ENCODE results near the gene HDAC4. TPM values are rescaled to one million over a fixed set of nuclear protein-coding genes. Genes with fewer than 3 reads are reported as not detected.

The HDAC4 gene
- total RNA-seq, 1 experiment from 2014 or later, result 11.3 TPM

- H3K36me3 ChIP-seq, result no peaks in the 10 kb centered on the region
- H3K27ac ChIP-seq, result no peak overlapping the region
- no peaks in the 10 kb centered on the region for H3K27me3 ChIP-seq
- H3K4me3 ChIP-seq, result no peak overlapping the region
- DNase-seq, result no peak
- no peaks in the 10 kb centered on the region for H3K9me3 ChIP-seq (replicated peaks)
- no peaks in the 10 kb centered on the region for H3K4me1 ChIP-seq
These were observed 302.4 kb downstream of the HDAC4 start for GRCh38 chr2:239098288-239098970.

- Histone ChIP-seq H3K27ac (no peak overlapping the region), H3K36me3 (no peaks in the 10 kb centered on the region), H3K9me3 (replicated peaks) (no peaks in the 10 kb centered on the region), H3K27me3 (no peaks in the 10 kb centered on the region), H3K4me3 (no peak overlapping the region), H3K4me1 (no peaks in the 10 kb centered on the region)
- DNase-seq, result no peak
These were observed 303.5 kb downstream of the HDAC4 start for GRCh38 chr2:239097428-239097696.

GRCh38 chr2:239096676-239097427 lies 304.0 kb downstream of the HDAC4 start:
- DNase-seq, result no peak
- no peaks in the 10 kb centered on the region for H3K36me3 ChIP-seq
- no peaks in the 10 kb centered on the region for H3K9me3 ChIP-seq (replicated peaks)
- no peaks in the 10 kb centered on the region for H3K27me3 ChIP-seq
- H3K27ac ChIP-seq, result no peak overlapping the region
- H3K4me1 ChIP-seq, result no peaks in the 10 kb centered on the region
- no peak overlapping the region for H3K4me3 ChIP-seq

GRCh38 chr2:239095460-239096081 lies 305.2 kb downstream of the HDAC4 start:
- Histone ChIP-seq H3K4me1 (no peaks in the 10 kb centered on the region), H3K4me3 (no peak overlapping the region), H3K27me3 (no peaks in the 10 kb centered on the region), H3K27ac (no peak overlapping the region), H3K36me3 (no peaks in the 10 kb centered on the region), H3K9me3 (replicated peaks) (no peaks in the 10 kb centered on the region)
- DNase-seq, result no peak

GRCh38 chr2:239094867-239095266 lies 306.0 kb downstream of the HDAC4 start:
- Histone ChIP-seq H3K9me3 (replicated peaks) (no peaks in the 10 kb centered on the region), H3K4me1 (no peaks in the 10 kb centered on the region), H3K27ac (no peak overlapping the region), H3K36me3 (no peaks in the 10 kb centered on the region), H3K4me3 (no peak overlapping the region), H3K27me3 (no peaks in the 10 kb centered on the region)
- DNase-seq, result no peak

- Histone ChIP-seq H3K27ac (no peak overlapping the region), H3K4me3 (no peak overlapping the region), H3K27me3 (no peaks in the 10 kb centered on the region), H3K4me1 (no peaks in the 10 kb centered on the region), H3K36me3 (no peaks in the 10 kb centered on the region), H3K9me3 (replicated peaks) (no peaks in the 10 kb centered on the region)
- DNase-seq, result no peak
These were observed 306.9 kb downstream of the HDAC4 start for GRCh38 chr2:239093952-239094351.

GRCh38 chr2:239093542-239093941 lies 307.3 kb downstream of the HDAC4 start:
- Histone ChIP-seq H3K27ac (no peak overlapping the region), H3K9me3 (replicated peaks) (no peaks in the 10 kb centered on the region), H3K27me3 (no peaks in the 10 kb centered on the region), H3K4me3 (no peak overlapping the region), H3K36me3 (no peaks in the 10 kb centered on the region), H3K4me1 (no peaks in the 10 kb centered on the region)
- DNase-seq, result no peak

- Histone ChIP-seq H3K27me3 (no peaks in the 10 kb centered on the region), H3K27ac (no peak overlapping the region), H3K4me1 (no peaks in the 10 kb centered on the region), H3K9me3 (replicated peaks) (no peaks in the 10 kb centered on the region), H3K36me3 (no peaks in the 10 kb centered on the region), H3K4me3 (no peak overlapping the region)
- no peak for DNase-seq
These were observed 308.1 kb downstream of the HDAC4 start for GRCh38 chr2:239092571-239093294.

- H3K27ac ChIP-seq, result no peak overlapping the region
- no peaks in the 10 kb centered on the region for H3K36me3 ChIP-seq
- no peak for DNase-seq
- H3K9me3 ChIP-seq (replicated peaks), result no peaks in the 10 kb centered on the region
- no peaks in the 10 kb centered on the region for H3K27me3 ChIP-seq
- H3K4me3 ChIP-seq, result no peak overlapping the region
- no peaks in the 10 kb centered on the region for H3K4me1 ChIP-seq
These were observed 310.9 kb downstream of the HDAC4 start for GRCh38 chr2:239089884-239090283.

- no peaks in the 10 kb centered on the region for H3K9me3 ChIP-seq (replicated peaks)
- H3K36me3 ChIP-seq, result no peaks in the 10 kb centered on the region
- H3K4me1 ChIP-seq, result no peaks in the 10 kb centered on the region
- no peak overlapping the region for H3K27ac ChIP-seq
- H3K27me3 ChIP-seq, result no peaks in the 10 kb centered on the region
- no peak overlapping the region for H3K4me3 ChIP-seq
- no peak for DNase-seq
These were observed 313.6 kb downstream of the HDAC4 start for GRCh38 chr2:239087046-239087710.

- DNase-seq, result no peak
- H3K4me3 ChIP-seq, result no peak overlapping the region
- H3K4me1 ChIP-seq, result no peaks in the 10 kb centered on the region
- H3K27ac ChIP-seq, result no peak overlapping the region
- H3K9me3 ChIP-seq (replicated peaks), result no peaks in the 10 kb centered on the region
- H3K27me3 ChIP-seq, result no peaks in the 10 kb centered on the region
- no peaks in the 10 kb centered on the region for H3K36me3 ChIP-seq
These were observed 314.3 kb downstream of the HDAC4 start for GRCh38 chr2:239086325-239087020.

- Histone ChIP-seq H3K4me1 (no peaks in the 10 kb centered on the region), H3K4me3 (no peak overlapping the region), H3K9me3 (replicated peaks) (no peaks in the 10 kb centered on the region), H3K36me3 (no peaks in the 10 kb centered on the region), H3K27me3 (no peaks in the 10 kb centered on the region), H3K27ac (no peak overlapping the region)
- no peak for DNase-seq
These were observed 315.4 kb downstream of the HDAC4 start for GRCh38 chr2:239085201-239085992.

- Histone ChIP-seq H3K27me3 (no peaks in the 10 kb centered on the region), H3K27ac (no peak overlapping the region), H3K4me1 (no peaks in the 10 kb centered on the region), H3K36me3 (no peaks in the 10 kb centered on the region), H3K4me3 (no peak overlapping the region), H3K9me3 (replicated peaks) (no peaks in the 10 kb centered on the region)
- DNase-seq, result no peak
These were observed 316.8 kb downstream of the HDAC4 start for GRCh38 chr2:239084007-239084406.

- H3K36me3 ChIP-seq, result no peaks in the 10 kb centered on the region
- no peaks in the 10 kb centered on the region for H3K4me1 ChIP-seq
- no peak overlapping the region for H3K4me3 ChIP-seq
- no peaks in the 10 kb centered on the region for H3K9me3 ChIP-seq (replicated peaks)
- H3K27me3 ChIP-seq, result no peaks in the 10 kb centered on the region
- no peak overlapping the region for H3K27ac ChIP-seq
- no peak for DNase-seq
These were observed 318.4 kb downstream of the HDAC4 start for GRCh38 chr2:239082425-239082824.

Data from SJCRH30 (cell line).